Heart left ventricle (tissue), 16 donors: ENCODE results near the gene FAM53B. TPM values are rescaled to one million over a fixed set of nuclear protein-coding genes. Genes with fewer than 3 reads are reported as not detected.

Experiments used
- ATAC-seq, 4 donors: fragments of 200-7000 bp; cut with Tn5 transposase; one replicate each; pipeline ENCODE4 v1.9.1; 2020 to 2022; ENCODE audit warnings: moderate library complexity in 4 of 4, mild to moderate bottlenecking in 3 of 4, moderate number of reproducible peaks in 1 of 4
- DNase-seq, 5 donors: peaks; one replicate each; pipeline ENCODE4 v3.0.0-alpha.2; 2020
- H3K27ac ChIP-seq, 12 donors: fragments of 200-600 bp; sonication (generic) in 4 of 12; one replicate each; pipeline versions ENCODE4 v1.5.0 to v1.8.0; 2016 to 2022; ENCODE audit warnings: mild to moderate bottlenecking in 2 of 12
- H3K27me3 ChIP-seq, 9 donors: fragments of 200-600 bp; sonication (generic) in 2 of 9; one replicate each; pipeline versions ENCODE4 v1.5.1 to v1.8.0; 2016 to 2022; ENCODE audit warnings: mild to moderate bottlenecking in 3 of 9
- H3K36me3 ChIP-seq, 9 donors: fragments of 200-600 bp; sonication (generic) in 2 of 9; one replicate each; pipeline versions ENCODE4 v1.5.0 to v1.8.0; 2018 to 2022; ENCODE audit warnings: mild to moderate bottlenecking in 2 of 9
- H3K4me1 ChIP-seq, 12 donors: fragments of 200-600 bp; sonication (generic) in 4 of 12; one replicate each; pipeline versions ENCODE4 v1.5.0 to v1.8.0; 2016 to 2022; ENCODE audit warnings: mild to moderate bottlenecking in 3 of 12
- H3K4me3 ChIP-seq, 12 donors: fragments of 200-600 bp; sonication (generic) in 4 of 12; one replicate each; pipeline versions ENCODE4 v1.5.0 to v1.8.0; 2017 to 2022; ENCODE audit warnings: mild to moderate bottlenecking in 9 of 12, moderate library complexity in 4 of 12
- H3K9me3 ChIP-seq, 12 donors: fragments of 200-600 bp; sonication (generic) in 4 of 12; one replicate each; pipeline versions ENCODE4 v1.5.0 to v1.8.0; 2016 to 2022; ENCODE audit warnings: mild to moderate bottlenecking in 1 of 12
- CTCF ChIP-seq, 12 donors: fragments of 200-600 bp; sonication (generic) in 4 of 12; IDR thresholded peaks; one replicate each; pipeline versions ENCODE4 v1.5.0 to v1.8.0; 2018 to 2022; ENCODE audit warnings: antibody characterized with exemption in 12 of 12, mild to moderate bottlenecking in 5 of 12
- POLR2A ChIP-seq, 2 donors: fragments of 450-650 bp; IDR thresholded peaks; one replicate each; pipeline ENCODE4 v1.6.1; 2017; ENCODE audit warnings: antibody characterized with exemption in 2 of 2, mild to moderate bottlenecking in 2 of 2, moderate library complexity in 2 of 2
- WGBS, 4 donors: extraction: QIAGEN DNeasy Blood & Tissue Kit in 2 of 4; methylation state at CpG; one replicate each; pipeline versions ENCODE4 v1.1.5 to v1.1.7; 2013 to 2018; 5-methylcytosine and 5-hydroxymethylcytosine counted together
- intact Hi-C, 10 donors: fragments of 100-400 bp; cut with DNase I; formaldehyde crosslinking; loops; one replicate each; pipeline versions ENCODE4 v1.11.1 to v1.14.2; 2022
- polyA plus RNA-seq, 2 donors: library from polyadenylated mRNA; stranded (reverse); fragments of 200-250 nt; gene quantifications; one replicate each; pipeline ENCODE4 v1.2.3, GENCODE V29; 2013
- total RNA-seq, 9 donors: library from RNA; depleted of rRNA in 2 of 9; stranded (reverse); fragments of >200 nt in 2 of 9; fragmentation: NEBNext Ultra II Directional in 3 of 9; extraction: Animal tissue kit (Norgen Biotek cat#: 25700) in 3 of 9; gene quantifications; one replicate each; pipeline versions ENCODE4 v1.1.0 to v1.2.4, GENCODE V29; 2016 to 2023
- donor health status: ischemic (EF 13 %, LVEDD 7.1; RV severe dilation, severe dysfunction).
- donor health status: healthy with polysubstance abuse.
- donor health status: DM: no; HTN: yes; CAD: no.
- donor health status: DM: no; HTN: no; CAD: no.
- donor health status: ischemic (EF 25% LVEDD 6.9; RV normal size, moderate dysfunction).
- donor health status: ischemic (EF 25% LVEDD 5.7; RV mildly dilated, moderate dysfunction).
- donor health status: healthy.
- donor health status: DM: yes; HTN: yes; CAD: no.
- donor health status: ischemic (EF 35%, LVEDD 5.7; RV mildly dilated, moderate dysfunction).
- donor health status: nonischemic (EF 11% LVEDD 7.7; RV severe dilation, severe dysfunction).
- donor health status: DM: yes; HTN: yes; CAD: no.
- donor health status: PGD.
- donor health status: ischemic (EF 29% LVEDD 5.4; RV normal size, mild dysfunction).
- donor health status: nonischemic (EF 23%, LVEDD 6.1; RV moderate dilation, normal function).

The FAM53B gene
- total and polyA plus RNA-seq, 11 donors: 23.7 to 57.7 (median 35.5) TPM

GRCh38 chr10:124677749-124678556, 66.2 kb downstream of the FAM53B start:
- DNase-seq (peak in 2 of 5 donors; percentile 79 to 81), ATAC-seq (peak; percentile 77 to 83 (median 78))
- intact Hi-C loops: loop anchor here in 5 of 10 donors (5.0 kb wide), 1 partner anchor 36 kb away; no protein-coding TSS in a partner anchor
- H3K27ac ChIP-seq: peak overlapping the region; percentile 62 to 92 (median 84)
- TF ChIP-seq POLR2A (IDR thresholded peaks at IDR 0.05) (peak in 1 of 2 donors; percentile 14), CTCF (IDR thresholded peaks at IDR 0.05) (no peak)
- H3K9me3 ChIP-seq: no peaks in the 10 kb centered on the region
- no peaks in the 10 kb centered on the region for H3K27me3 ChIP-seq
- 30 to 42% (median 32%) methylated on average over 9 to 10 of the region's 10 CpGs for WGBS, 4 donors
- H3K36me3 ChIP-seq: peaks cover 0 to 27% (median 18%) of the 10 kb centered on the region in 9 donors
- H3K4me1 ChIP-seq: peaks cover 25 to 99% (median 80%) of the 10 kb centered on the region in 12 donors
- peak overlapping the region in 6 of 12 donors; percentile 17 to 35 (median 26) for H3K4me3 ChIP-seq

DNA sequence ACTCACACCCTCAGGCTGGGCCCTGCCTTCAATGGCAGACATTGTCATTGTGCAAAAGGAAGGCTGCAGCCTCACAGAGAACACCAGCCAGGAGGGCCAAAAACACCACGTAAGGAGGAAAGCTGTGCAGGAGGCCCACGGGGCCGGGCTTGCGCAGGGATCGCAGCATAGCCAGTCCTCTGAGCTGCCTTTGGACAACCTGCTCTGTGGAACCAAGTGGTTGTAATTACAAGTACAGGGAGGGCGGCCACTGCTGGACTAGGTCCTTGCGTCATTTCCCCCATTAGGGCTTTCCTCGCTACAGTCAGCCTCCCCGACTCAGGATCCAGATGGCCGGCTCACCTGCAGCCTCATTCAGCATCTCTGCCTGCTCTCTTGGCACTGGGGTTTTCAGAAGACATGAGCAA, 66.9 kb downstream of the FAM53B start:
- Histone ChIP-seq H3K36me3 (peaks cover 0 to 27% (median 18%) of the 10 kb centered on the region in 9 donors), H3K4me1 (peaks cover 31 to 99% (median 81%) of the 10 kb centered on the region in 12 donors), H3K27ac (peak overlapping the region; percentile 62 to 92 (median 84)), H3K27me3 (no peaks in the 10 kb centered on the region), H3K9me3 (no peaks in the 10 kb centered on the region), H3K4me3 (peak overlapping the region in 6 of 12 donors; percentile 17 to 35 (median 26))
- intact Hi-C loops: loop anchor here in 5 of 10 donors (5.0 kb wide), 1 partner anchor 35 kb away; no protein-coding TSS in a partner anchor
- DNase-seq (peak in 3 of 5 donors; percentile 58 to 71 (median 69)), ATAC-seq (peak; percentile 67 to 78 (median 74))
- TF ChIP-seq CTCF (IDR thresholded peaks at IDR 0.05): no peak
- no peak for TF ChIP-seq POLR2A (IDR thresholded peaks at IDR 0.05)
- 36 to 50% (median 48%) methylated on average over 10 of the region's 10 CpGs for WGBS, 4 donors

- no peak for TF ChIP-seq CTCF (IDR thresholded peaks at IDR 0.05)
- no peak for TF ChIP-seq POLR2A (IDR thresholded peaks at IDR 0.05)
- 62 to 73% (median 67%) methylated on average over 14 to 15 of the region's 15 CpGs for WGBS, 4 donors
- H3K27ac ChIP-seq: peak overlapping the region; percentile 62 to 92 (median 84)
- intact Hi-C loops: loop anchor here in 5 of 10 donors (5.0 kb wide), 1 partner anchor 34 kb away; no protein-coding TSS in a partner anchor
- H3K27me3 ChIP-seq: no peaks in the 10 kb centered on the region
- ATAC-seq: no peak
- peak in 1 of 5 donors; percentile 30 for DNase-seq
- H3K4me1 ChIP-seq: peaks cover 36 to 100% (median 89%) of the 10 kb centered on the region in 12 donors
- no peaks in the 10 kb centered on the region for H3K9me3 ChIP-seq
- H3K4me3 ChIP-seq: peak overlapping the region in 1 of 12 donors; percentile 31
- peaks cover 0 to 20% (median 12%) of the 10 kb centered on the region in 9 donors for H3K36me3 ChIP-seq
These were observed 67.6 kb downstream of the FAM53B start for GRCh38 chr10:124676416-124677062.
